Left ventricle myocardium inferior (tissue), 1 donor: Measurements from ENCODE around the gene COG1. TPM values are rescaled to one million over a fixed set of nuclear protein-coding genes. Genes with fewer than 3 reads are reported as not detected.

Source experiments
- DNase-seq: peaks from one replicate; pipeline ENCODE4 v3.0.0-alpha.2; 2020
- H3K27ac ChIP-seq: fragments of 200-600 bp; replicated peaks from 2 replicates; pipeline ENCODE4 v1.8.0; 2021
- H3K27me3 ChIP-seq: fragments of 200-600 bp; 2 replicates; pipeline ENCODE4 v1.8.0; 2021; ENCODE audit warnings: low read depth
- H3K36me3 ChIP-seq: fragments of 200-600 bp; 2 replicates; pipeline ENCODE4 v1.8.0; 2021
- H3K4me1 ChIP-seq: fragments of 200-600 bp; 2 replicates; pipeline ENCODE4 v1.8.0; 2021
- H3K4me3 ChIP-seq: fragments of 200-600 bp; 2 replicates; pipeline ENCODE4 v1.8.0; 2021; ENCODE audit warnings: mild to moderate bottlenecking, moderate library complexity
- H3K9me3 ChIP-seq: fragments of 200-600 bp; replicated peaks from 2 replicates; pipeline ENCODE4 v1.8.0; 2021
- intact Hi-C: fragments of 100-400 bp; cut with micrococcal nuclease; formaldehyde crosslinking; loops from one replicate; pipeline ENCODE4 v1.11.0; 2022
- total RNA-seq: library from RNA; stranded (reverse); fragmentation: NEBNext Ultra II Directional; extraction: Animal tissue kit (Norgen Biotek cat#: 25700); gene quantifications from one replicate; pipeline ENCODE4 v1.2.1, GENCODE V29; 2021
- TF ChIP-seq, protein P1 (sequence below): fragments of 200-600 bp; IDR thresholded peaks from 2 replicates; pipeline ENCODE4 v1.8.0; 2021; ENCODE audit warnings: antibody characterized with exemption, mild to moderate bottlenecking, borderline replicate concordance
- donor health status: DM: no; HTN: yes; CAD: no; lungs with severe emphysema.

Gene COG1
- total RNA-seq, 1 donor from 2014 or later: 44.7 TPM

DNA sequence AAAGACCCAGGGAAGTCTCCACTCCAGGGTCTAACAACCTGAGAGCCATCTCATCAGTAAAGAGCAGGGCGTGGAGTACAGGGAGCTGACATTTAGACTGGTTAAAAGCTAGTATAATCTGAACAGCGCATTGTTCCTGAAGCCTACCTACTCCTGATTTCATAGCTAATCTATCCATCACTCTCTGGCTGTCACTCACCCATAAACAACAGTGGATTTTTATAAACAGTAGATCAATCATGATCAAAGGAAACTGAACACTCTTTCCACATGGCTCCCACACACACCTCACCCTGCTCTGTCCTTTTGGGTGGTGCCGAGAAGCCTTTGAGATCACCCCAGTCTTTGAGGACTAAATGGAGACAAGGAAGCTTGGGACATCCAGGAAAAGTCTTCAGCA is 13.0 kb upstream of the COG1 start:
- no peak for DNase-seq
- no peaks in the 10 kb centered on the region for H3K27me3 ChIP-seq
- intact Hi-C loops: no loop called here
- H3K9me3 ChIP-seq: no peaks in the 10 kb centered on the region
- TF ChIP-seq, protein P1, sequence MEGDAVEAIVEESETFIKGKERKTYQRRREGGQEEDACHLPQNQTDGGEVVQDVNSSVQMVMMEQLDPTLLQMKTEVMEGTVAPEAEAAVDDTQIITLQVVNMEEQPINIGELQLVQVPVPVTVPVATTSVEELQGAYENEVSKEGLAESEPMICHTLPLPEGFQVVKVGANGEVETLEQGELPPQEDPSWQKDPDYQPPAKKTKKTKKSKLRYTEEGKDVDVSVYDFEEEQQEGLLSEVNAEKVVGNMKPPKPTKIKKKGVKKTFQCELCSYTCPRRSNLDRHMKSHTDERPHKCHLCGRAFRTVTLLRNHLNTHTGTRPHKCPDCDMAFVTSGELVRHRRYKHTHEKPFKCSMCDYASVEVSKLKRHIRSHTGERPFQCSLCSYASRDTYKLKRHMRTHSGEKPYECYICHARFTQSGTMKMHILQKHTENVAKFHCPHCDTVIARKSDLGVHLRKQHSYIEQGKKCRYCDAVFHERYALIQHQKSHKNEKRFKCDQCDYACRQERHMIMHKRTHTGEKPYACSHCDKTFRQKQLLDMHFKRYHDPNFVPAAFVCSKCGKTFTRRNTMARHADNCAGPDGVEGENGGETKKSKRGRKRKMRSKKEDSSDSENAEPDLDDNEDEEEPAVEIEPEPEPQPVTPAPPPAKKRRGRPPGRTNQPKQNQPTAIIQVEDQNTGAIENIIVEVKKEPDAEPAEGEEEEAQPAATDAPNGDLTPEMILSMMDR: no peak
- no peaks in the 10 kb centered on the region for H3K4me1 ChIP-seq
- H3K27ac ChIP-seq: no peak overlapping the region
- H3K36me3 ChIP-seq: no peaks in the 10 kb centered on the region
- H3K4me3 ChIP-seq: no peak overlapping the region

DNA sequence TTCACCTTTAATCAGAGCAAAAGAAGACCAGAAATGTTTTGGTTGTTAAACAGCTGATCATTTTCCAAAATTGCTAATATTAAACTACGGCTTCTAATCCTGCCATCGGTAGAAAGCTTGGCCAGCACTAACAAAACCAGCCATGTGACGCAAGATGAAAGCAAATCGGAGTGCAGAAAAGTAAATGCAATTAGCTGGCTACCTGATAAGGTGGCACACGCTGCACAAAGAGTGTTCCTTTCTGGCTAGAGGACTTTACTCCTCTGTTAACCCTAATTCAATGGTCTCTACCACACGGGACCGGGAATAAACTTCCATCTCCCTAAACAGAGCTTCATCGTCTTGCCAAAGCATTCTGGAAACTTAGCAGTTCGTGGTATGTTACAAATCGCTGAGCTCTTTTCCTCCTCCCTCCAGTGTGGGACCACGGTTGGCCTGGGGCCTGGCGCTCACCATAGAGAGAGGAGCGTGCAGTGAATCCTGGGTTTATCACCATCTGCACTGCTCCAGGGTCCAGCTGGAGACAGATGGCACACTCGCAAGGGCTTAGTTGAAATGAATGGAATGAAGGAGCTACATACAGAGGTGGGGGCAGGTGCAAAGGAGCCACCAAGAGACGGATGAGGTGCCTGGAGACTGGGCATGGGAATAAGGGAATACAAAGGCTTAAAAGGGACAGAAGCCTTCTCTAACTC is 10.1 kb upstream of the COG1 start:
- intact Hi-C loops: no loop called here
- TF ChIP-seq, protein P1: no peak

DNA sequence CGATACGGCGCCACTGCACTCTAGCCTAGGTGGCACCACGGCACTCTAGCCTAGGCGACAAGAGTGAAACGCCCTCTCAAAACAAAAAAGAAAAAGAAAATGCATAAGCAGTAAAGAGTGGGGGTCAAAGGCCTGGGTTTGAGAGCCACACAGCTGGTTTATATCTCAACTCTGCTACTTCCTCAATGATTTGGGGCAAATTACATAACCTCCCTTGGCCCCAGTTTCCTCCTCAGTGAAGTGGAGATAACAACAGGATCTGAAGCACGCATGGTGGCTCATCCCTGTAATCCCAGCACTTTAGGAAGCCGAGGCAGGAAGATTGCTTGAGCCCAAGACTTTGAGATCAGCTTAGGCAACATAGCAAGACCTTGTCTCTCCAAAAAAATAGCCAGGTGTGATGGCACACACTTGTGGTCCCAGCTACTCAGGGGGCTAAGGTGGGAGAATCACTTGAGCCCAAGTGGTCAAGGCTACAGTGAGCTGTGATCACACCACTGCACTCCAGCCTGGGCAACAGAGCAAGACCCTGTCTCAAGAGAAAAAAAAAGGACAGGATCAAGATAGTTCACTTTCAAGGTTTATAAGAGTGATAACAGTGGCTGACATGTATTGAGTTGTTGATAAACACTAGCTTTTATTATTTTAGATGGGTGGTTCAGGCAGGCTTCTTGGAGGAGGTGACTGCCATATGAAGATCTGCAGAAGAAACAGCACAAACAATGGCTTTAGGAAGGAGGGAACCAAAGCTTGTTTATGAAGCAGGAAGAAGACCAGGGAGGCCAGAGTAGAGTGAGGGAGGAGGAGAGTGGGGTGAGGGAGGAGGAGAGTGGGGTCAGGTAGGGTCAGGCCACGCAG is 8.5 kb upstream of the COG1 start:
- TF ChIP-seq, protein P1: no peak
- no peaks in the 10 kb centered on the region for H3K4me1 ChIP-seq
- H3K36me3 ChIP-seq: no peaks in the 10 kb centered on the region
- DNase-seq: no peak
- H3K27me3 ChIP-seq: no peaks in the 10 kb centered on the region
- no peak overlapping the region for H3K4me3 ChIP-seq
- H3K27ac ChIP-seq: no peak overlapping the region
- intact Hi-C loops: no loop called here
- H3K9me3 ChIP-seq: no peaks in the 10 kb centered on the region

More for the DNA sequence above, 10.1 kb upstream of the COG1 start:
- Histone ChIP-seq H3K4me3 (no peak overlapping the region), H3K27ac (no peak overlapping the region), H3K36me3 (no peaks in the 10 kb centered on the region), H3K4me1 (no peaks in the 10 kb centered on the region), H3K27me3 (no peaks in the 10 kb centered on the region), H3K9me3 (no peaks in the 10 kb centered on the region)
- DNase-seq: no peak

DNA sequence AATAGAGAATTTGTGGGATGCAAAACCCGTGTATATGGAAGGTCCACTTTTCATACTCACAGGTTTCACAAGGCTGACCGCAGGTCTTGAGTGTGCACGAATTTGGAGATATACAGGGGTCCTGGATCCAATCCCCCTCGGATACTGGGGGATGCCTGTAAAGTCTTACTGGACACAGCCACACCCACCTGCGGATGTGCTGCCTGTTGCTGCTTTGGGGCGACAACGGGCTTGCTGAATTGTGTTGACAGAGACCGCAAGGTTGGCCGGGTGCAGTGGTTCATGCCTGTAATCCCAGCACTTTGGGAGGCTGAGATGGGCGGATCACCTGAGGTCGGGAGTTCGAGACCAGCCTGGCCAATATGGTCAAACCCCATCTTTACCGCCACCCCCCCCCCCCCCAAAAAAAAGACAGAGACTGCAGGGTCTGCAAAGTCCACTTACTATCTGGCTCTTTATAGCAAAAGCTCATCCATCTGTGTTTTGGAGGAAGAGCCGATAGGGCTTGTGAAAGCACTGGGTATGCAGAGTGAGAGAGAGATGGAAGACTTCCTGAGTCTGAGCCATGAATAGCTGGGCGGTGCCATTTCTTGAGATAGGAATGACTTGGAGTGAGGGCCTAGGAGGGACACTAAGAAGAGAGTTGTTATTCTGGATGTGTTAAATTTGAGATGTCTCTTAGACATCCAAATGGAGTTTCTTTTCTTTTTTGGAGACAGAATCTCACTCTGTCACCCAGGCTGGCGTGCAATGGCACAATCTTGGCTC is 6.4 kb upstream of the COG1 start:
- Histone ChIP-seq H3K36me3 (no peaks in the 10 kb centered on the region), H3K27me3 (no peaks in the 10 kb centered on the region), H3K4me3 (no peak overlapping the region), H3K9me3 (no peaks in the 10 kb centered on the region), H3K4me1 (peaks cover under 1% of the 10 kb centered on the region), H3K27ac (no peak overlapping the region)
- no peak for DNase-seq
- intact Hi-C loops: no loop called here
- TF ChIP-seq, protein P1: no peak

DNA sequence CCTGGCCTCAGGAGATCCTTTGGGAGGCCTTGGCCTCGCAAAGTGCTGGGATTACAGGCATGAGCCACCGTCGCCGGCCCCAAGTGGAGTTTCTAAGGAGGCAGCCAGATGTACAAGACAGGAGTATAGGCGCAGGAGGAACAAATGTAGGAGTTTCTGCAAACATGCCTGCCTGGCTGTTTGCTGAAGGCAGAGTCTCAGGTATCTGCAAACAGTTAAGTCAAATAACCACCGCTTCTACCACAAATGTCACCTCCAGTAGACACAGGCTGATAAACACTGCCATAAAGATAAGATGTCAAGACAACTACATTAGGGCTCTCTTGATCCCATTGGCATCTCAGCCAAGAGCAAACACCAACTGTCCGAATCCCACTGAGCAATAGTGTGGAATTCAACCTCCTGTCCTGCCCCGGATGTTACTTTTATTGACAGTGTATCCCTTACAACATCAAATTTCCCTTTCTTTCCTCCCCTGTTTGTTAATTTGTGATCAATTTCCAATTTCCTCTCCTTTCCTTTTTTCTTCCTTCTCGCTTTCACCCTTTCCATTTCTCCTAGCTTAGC is 5.6 kb upstream of the COG1 start:
- intact Hi-C loops: no loop called here
- no peaks in the 10 kb centered on the region for H3K9me3 ChIP-seq
- H3K4me3 ChIP-seq: no peak overlapping the region
- H3K4me1 ChIP-seq: peaks cover 8% of the 10 kb centered on the region
- no peak for DNase-seq
- H3K36me3 ChIP-seq: no peaks in the 10 kb centered on the region
- TF ChIP-seq, protein P1: no peak
- H3K27ac ChIP-seq: no peak overlapping the region
- no peaks in the 10 kb centered on the region for H3K27me3 ChIP-seq
